Mesodermal cell (in vitro differentiated cells): Measurements from ENCODE around the gene GSTP1. TPM values are rescaled to one million over a fixed set of nuclear protein-coding genes. Genes with fewer than 3 reads are reported as not detected.

ENCODE experiments used
- H3K27ac ChIP-seq: 2 replicates; pipeline ENCODE4 v1.7.0; 2013; ENCODE audit warnings: mild to moderate bottlenecking, low read depth, low read length, moderate library complexity; ENCODE audit not compliant: severe bottlenecking
- H3K36me3 ChIP-seq: 2 replicates; pipeline ENCODE4 v1.7.1; 2013; ENCODE audit warnings: mild to moderate bottlenecking, low read length, moderate library complexity; ENCODE audit not compliant: control insufficient read depth, insufficient read depth
- H3K4me1 ChIP-seq: one replicate; pipeline ENCODE4 v1.7.1; 2013; ENCODE audit warnings: mild to moderate bottlenecking, low read length; ENCODE audit not compliant: insufficient read depth, control insufficient read depth, poor library complexity, severe bottlenecking
- H3K4me3 ChIP-seq: 2 replicates; pipeline ENCODE4 v1.7.0; 2013; ENCODE audit warnings: low read length, control low read depth, mild to moderate bottlenecking; ENCODE audit not compliant: insufficient read depth, poor library complexity, severe bottlenecking; ENCODE audit errors: extremely low read depth
- H3K9me3 ChIP-seq: 2 replicates; pipeline ENCODE4 v1.7.1; 2013; ENCODE audit warnings: mild to moderate bottlenecking, low read length, moderate library complexity; ENCODE audit not compliant: control insufficient read depth
- WGBS, 2 experiments: methylation state at CpG; one replicate each; pipeline ENCODE4 v1.1.5; 2013; ENCODE audit warnings: missing lambda C conversion rate in 2 of 2; ENCODE audit not compliant: insufficient coverage in 2 of 2; 5-methylcytosine and 5-hydroxymethylcytosine counted together
- polyA plus RNA-seq, 2 experiments: library from polyadenylated mRNA; stranded (reverse); fragments of 50-300 nt; gene quantifications; one replicate each; pipeline ENCODE4 v1.2.3, GENCODE V29; 2013

Gene GSTP1
- polyA plus RNA-seq (2013, experiment 1 of 2): 944 TPM
- polyA plus RNA-seq (2013, experiment 2 of 2): 769 TPM

GRCh38 chr11:67583247-67584204 lies at the start of gene GSTP1:
Gene GSTP1, plus strand, starts transcription at chr11:67583812. Its CDS starts 32 bp downstream, at chr11:67583844.
- Histone ChIP-seq H3K4me1 (peaks cover 12% of the 10 kb centered on the region), H3K36me3 (peaks cover 39% of the 10 kb centered on the region), H3K27ac (peak within 1 kb of the TSS; percentile 86), H3K9me3 (no peaks in the 10 kb centered on the region), H3K4me3 (peak within 1 kb of the TSS; percentile 74)
- WGBS, 2 experiments: 0% methylated on average over 41 to 60 of the region's 81 CpGs

GRCh38 chr11:67534070-67534679 lies 49.4 kb upstream of the GSTP1 start:
- Histone ChIP-seq H3K36me3 (no peaks in the 10 kb centered on the region), H3K9me3 (peaks cover 39% of the 10 kb centered on the region), H3K4me3 (no peak overlapping the region), H3K4me1 (no peaks in the 10 kb centered on the region), H3K27ac (no peak overlapping the region)
- 25 to 29% methylated on average over 2 of the region's 4 CpGs for WGBS, 2 experiments

GRCh38 chr11:67535561-67535960 lies 48.1 kb upstream of the GSTP1 start:
- Histone ChIP-seq H3K27ac (no peak overlapping the region), H3K36me3 (no peaks in the 10 kb centered on the region), H3K4me3 (no peak overlapping the region), H3K4me1 (no peaks in the 10 kb centered on the region), H3K9me3 (peaks cover 39% of the 10 kb centered on the region)
- WGBS, 2 experiments: 69 to 83% methylated on average over 1 of the region's 1 CpG

DNA sequence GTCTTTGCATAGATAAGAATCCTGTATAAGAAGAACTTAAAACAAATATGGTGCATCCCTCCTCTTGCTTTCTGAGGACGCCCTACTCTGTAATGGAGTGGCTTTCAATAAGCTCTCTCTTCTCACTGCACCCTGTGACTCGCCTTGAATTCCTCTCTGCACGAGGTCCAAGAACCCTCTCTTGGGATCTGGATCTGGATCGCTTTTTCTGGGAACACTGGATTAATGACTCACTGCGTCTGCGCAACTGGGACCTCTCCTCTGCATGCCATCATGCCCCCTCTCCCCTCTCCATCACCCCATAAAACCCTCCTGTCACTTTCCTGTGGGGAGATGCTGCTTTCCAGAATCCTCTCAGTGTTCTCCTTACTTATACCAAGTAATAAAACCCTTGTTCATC lies 45.3 kb upstream of the GSTP1 start:
- Histone ChIP-seq H3K27ac (no peak overlapping the region), H3K4me3 (no peak overlapping the region), H3K36me3 (no peaks in the 10 kb centered on the region), H3K4me1 (no peaks in the 10 kb centered on the region), H3K9me3 (peaks cover 24% of the 10 kb centered on the region)
- 81 to 90% methylated on average over 6 of the region's 6 CpGs for WGBS, 2 experiments

GRCh38 chr11:67538823-67539505 lies 44.6 kb upstream of the GSTP1 start:
- no peak overlapping the region for H3K4me3 ChIP-seq
- WGBS, 2 experiments: 94 to 97% methylated on average over 8 to 9 of the region's 10 CpGs

GRCh38 chr11:67539550-67539949 lies 44.1 kb upstream of the GSTP1 start:
- no peaks in the 10 kb centered on the region for H3K4me1 ChIP-seq
- peaks cover 15% of the 10 kb centered on the region for H3K9me3 ChIP-seq
- WGBS, 2 experiments: 90 to 100% methylated on average over 1 to 2 of the region's 4 CpGs
- no peak overlapping the region for H3K27ac ChIP-seq
- no peaks in the 10 kb centered on the region for H3K36me3 ChIP-seq
- H3K4me3 ChIP-seq: no peak overlapping the region

More at GRCh38 chr11:67538823-67539505, 44.6 kb upstream of the GSTP1 start:
- H3K27ac ChIP-seq: no peak overlapping the region
- peaks cover 17% of the 10 kb centered on the region for H3K9me3 ChIP-seq
- no peaks in the 10 kb centered on the region for H3K4me1 ChIP-seq
- no peaks in the 10 kb centered on the region for H3K36me3 ChIP-seq

- H3K4me3 ChIP-seq: no peak overlapping the region
- H3K4me1 ChIP-seq: no peaks in the 10 kb centered on the region
- H3K27ac ChIP-seq: no peak overlapping the region
- 80 to 92% methylated on average over 3 to 6 of the region's 6 CpGs for WGBS, 2 experiments
- H3K9me3 ChIP-seq: peaks cover 7% of the 10 kb centered on the region
- H3K36me3 ChIP-seq: no peaks in the 10 kb centered on the region
Observed at GRCh38 chr11:67541198-67541597, 42.4 kb upstream of the GSTP1 start.

DNA sequence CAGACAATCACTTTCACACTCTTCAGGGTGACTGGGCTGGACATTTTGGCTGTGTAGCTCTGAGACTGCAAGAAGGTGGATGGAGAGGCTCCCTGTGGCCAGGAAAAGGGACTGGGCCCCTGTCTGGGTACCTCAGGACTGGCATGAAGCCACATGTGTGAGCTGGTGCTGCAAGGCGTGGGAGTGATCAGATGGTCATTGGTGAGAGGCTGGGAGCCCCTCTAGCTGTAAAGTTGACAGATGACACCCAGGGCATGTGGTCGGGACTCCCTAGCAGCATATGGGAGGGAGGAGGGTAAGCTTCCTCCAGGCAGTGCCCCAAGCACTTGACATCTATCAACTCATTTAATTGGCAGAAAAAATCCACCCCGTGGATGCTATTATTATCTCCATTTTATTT lies 41.4 kb upstream of the GSTP1 start:
- Histone ChIP-seq H3K27ac (no peak overlapping the region), H3K4me1 (no peaks in the 10 kb centered on the region), H3K4me3 (no peak overlapping the region), H3K36me3 (no peaks in the 10 kb centered on the region), H3K9me3 (peaks cover under 1% of the 10 kb centered on the region)
- WGBS, 2 experiments: 90 to 94% methylated on average over 1 to 2 of the region's 3 CpGs

GRCh38 chr11:67542971-67543370 lies 40.6 kb upstream of the GSTP1 start:
- no peak overlapping the region for H3K4me3 ChIP-seq
- no peaks in the 10 kb centered on the region for H3K36me3 ChIP-seq
- H3K9me3 ChIP-seq: no peaks in the 10 kb centered on the region
- H3K4me1 ChIP-seq: no peaks in the 10 kb centered on the region
- WGBS, 2 experiments: 68 to 78% methylated on average over 3 to 4 of the region's 7 CpGs
- H3K27ac ChIP-seq: no peak overlapping the region

GRCh38 chr11:67543585-67543984 lies 40.0 kb upstream of the GSTP1 start:
- Histone ChIP-seq H3K36me3 (no peaks in the 10 kb centered on the region), H3K4me1 (no peaks in the 10 kb centered on the region), H3K9me3 (no peaks in the 10 kb centered on the region), H3K27ac (no peak overlapping the region), H3K4me3 (no peak overlapping the region)
- 88 to 90% methylated on average over 1 to 2 of the region's 2 CpGs for WGBS, 2 experiments
